Endometrium (tissue), 2 donors: ENCODE measurements around the gene ADCY9.

Experiments used
- FAIRE-seq: peaks from 2 replicates; lab custom pipeline; 2012; peaks lifted over from hg19 to GRCh38; lab: Jason Lieb, UNC
- donor health status: control.
- donor health status: control.

The ADCY9 gene

DNA sequence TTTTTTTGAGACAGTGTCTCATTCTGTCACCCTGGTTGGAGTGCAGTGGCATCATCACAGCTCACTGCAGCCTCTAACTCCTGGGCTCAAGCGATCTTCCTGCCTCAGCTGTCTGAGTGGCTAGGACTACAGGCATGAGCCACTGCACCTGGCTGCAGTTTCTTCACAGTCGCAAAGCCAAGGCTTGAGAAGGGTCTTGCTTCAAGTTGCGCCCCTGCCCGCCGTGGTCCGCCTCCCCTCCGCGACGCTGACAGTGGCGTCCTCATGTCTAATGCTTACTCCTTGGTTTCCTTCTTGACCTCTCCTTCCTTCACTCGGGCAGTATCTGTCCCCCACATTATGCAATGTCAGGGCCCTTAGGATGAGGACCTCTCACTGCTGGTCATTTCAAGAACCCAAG, 112.7 kb downstream of the ADCY9 start:
- FAIRE-seq = no peak

DNA sequence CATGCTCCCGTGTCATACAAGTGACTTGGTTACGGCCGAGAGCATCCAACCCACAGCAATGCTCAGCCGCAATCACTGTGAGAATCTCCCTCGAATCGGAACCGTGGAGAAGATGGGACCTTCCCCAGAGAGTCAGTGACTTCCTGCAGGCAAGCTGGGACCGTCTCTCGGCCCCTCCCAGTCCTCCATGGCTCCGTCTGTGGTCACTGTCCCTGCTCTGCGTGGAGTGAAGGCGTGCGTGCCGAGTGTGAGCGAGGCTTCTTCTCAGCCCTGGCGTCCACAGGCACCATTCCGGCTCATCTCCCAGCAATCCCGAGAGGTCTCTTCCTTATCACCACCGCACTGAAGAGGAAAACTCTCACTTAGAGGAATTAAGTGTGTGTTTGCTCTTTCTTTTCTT, 113.1 kb downstream of the ADCY9 start:
- FAIRE-seq = no peak

DNA sequence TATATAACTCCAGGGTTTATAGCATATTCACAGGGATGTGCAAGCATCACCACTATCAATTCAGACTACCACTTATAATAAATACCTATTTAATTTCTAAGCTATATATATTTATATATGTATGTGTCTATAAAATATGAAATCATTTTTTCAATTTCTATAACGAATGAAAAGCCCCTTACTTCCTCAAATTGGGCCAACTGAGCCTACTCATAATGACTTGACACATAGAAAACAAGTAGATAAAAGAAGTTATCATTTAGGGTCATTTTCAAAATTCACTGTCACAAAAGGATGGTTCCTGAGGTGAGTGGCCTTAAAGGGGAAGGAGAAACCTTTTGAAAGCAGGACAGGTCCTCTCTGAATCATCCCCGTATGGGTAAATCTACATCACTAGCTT, 114.1 kb downstream of the ADCY9 start:
- no peak for FAIRE-seq

DNA sequence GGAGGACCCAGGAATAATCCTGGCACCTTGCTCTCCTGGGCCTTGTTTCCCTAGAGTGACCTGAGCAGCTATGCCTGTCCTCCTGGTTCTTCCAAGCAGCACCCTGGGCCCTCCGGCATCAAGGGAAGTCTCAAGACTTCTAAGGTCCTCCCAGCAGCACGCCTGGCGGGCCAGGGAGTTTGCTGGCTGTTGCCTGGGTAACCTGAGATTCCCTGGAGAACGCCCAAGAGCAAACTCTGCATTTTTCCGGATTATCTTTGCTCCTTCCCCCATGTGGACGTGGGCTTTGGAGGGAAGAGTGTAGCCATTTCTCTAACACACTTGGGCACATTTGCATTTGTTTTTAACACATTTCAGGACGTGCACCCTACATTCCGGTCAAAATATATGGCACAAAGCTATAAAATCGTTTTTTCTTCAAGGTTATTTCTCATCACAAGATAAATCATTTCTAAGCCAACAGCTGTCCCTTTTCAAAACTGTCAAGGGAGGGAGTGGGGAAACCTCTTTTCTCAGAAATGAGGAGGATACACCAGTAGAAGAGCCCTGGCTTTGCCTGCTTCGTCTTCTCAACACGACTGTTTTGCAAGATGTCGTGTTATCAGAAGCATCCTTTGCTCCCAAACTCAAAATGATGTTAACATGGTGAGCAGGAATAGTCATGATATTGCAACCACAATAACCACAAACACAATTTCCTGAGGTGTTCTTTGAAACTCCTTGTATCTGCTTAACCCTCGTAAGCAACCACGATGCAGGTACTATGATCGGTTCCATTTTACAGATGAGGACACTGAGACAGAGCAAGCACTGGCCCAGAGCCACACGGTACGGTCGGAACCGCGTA, 116.5 kb downstream of the ADCY9 start:
- FAIRE-seq = peak; percentile 58

- FAIRE-seq = no peak
These were observed 117.3 kb downstream of the ADCY9 start for GRCh38 chr16:3998793-3999478.

DNA sequence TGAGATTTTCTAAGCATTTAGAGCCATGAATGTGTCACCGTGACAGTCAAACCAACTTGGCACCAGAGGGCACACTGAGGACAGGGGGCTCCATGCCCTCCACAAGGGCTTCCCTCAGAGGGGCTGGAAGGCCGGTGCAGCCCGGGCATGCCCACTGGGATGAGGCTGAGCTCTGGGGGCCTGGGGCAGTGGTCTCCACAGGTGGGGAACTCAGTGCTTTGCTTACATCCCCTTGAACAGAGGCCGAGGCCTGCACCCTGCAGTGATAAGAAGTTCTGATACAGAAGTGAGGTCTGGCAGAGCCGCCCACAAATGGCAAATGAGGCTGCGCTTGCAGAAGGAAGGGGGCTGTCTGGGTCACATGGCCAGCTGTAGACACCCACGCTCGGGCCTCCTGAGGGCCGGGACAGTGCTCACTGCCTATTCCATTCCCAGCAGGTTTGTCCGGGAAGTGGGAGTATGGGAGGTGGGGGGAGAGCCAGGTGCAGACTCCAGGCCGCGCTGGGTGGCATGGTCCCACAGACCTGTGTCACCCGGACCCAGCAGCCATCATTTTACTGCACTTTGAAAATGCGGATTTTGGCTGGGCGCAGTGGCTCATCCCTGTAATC, 118.9 kb downstream of the ADCY9 start:
- no peak for FAIRE-seq

DNA sequence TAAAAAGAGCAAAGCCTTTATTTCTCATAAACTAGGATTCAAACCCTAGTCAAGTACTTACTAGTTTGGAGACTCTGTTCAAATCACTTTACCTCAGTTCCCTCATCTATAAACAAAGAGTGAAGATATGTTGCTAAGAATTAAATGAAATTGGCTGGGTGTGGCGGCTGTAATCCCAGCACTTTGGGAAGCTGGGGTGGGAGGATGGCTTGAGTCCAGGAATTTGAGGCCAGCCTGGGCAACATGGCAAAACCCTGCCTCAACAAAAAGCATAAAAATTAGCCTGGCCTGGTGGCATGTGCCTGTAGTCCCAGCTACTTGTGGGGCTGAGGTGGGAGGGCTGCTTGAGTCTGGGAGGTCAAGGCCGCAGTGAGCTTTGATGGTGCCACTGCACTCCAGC, 121.2 kb downstream of the ADCY9 start:
- no peak for FAIRE-seq

- FAIRE-seq = no peak
These were observed 123.0 kb downstream of the ADCY9 start for GRCh38 chr16:3993052-3993785.

DNA sequence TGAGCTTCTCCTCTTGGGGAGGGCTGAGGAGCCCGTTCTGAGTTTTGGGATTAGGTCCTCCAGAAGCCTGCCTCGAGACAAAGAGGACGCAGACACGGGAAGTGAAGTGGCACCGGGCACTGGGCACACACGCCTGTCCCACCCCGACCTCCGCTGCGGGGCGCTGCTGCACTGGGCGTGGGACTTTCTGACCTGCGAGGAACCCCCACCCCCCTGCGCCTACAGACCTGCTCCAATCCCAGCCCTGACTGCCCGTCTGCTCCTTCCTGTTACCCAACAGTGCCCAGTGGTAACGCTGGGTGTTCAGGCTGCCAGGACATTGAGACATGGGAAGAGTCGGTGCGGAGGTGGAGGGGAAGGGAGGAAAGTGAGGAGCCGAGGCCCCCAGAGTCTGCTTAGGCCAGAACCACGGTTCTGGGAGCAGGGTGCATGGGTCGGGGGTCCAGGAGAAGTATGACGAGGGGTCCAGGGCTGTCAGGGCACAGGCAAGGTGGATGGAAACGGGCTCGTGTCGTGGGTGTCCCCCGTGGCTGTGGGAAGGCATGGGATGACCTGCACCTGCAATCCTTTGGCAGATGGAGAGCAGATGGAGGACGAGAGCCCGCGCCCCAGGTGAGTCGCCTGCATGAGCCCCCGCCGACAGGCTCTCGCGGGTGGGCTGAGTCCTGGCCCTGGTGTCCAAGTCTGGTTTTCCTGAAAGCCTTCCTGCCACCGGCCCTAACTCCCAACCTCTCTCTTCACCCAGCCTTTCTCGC, 123.8 kb downstream of the ADCY9 start:
- FAIRE-seq = no peak

GRCh38 chr16:3988824-3989223, 127.4 kb downstream of the ADCY9 start:
- FAIRE-seq = no peak

GRCh38 chr16:3988011-3988410, 128.2 kb downstream of the ADCY9 start:
- FAIRE-seq = no peak

DNA sequence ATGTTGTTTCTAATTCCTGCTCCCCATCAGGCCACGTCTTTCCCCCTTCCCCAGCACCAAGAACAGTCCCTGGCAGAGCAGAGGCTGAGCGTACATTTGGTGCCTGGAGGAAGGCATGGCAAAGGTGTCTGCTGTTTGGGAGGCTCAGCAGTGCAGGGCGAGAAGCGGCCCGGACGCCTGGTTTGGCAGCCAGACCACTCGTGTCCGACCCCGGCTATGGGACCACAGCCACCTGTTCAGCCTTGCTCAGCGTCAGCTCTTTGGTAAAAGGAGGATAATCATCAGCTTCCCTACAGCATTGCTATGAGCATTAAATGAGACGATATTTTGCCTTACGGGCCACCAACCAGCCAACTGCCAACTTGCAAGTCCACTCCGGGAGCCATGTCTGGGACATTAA, 129.0 kb downstream of the ADCY9 start:
- FAIRE-seq = no peak

DNA sequence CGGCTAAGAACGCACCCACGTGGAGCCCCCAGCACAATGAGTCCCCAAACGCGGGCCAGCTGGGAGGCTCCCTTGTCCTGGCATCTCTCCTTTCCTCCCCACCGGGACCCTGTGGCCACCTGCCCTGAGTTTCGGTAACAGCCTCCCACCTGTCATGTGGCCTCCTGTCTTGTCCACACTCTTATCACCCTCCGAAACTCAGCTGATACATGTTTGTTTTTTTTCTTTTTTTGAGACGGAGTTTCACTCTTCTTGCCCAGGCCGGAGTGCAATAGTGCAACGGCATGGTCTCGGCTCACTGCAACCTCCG, 130.1 kb downstream of the ADCY9 start:
- no peak for FAIRE-seq

DNA sequence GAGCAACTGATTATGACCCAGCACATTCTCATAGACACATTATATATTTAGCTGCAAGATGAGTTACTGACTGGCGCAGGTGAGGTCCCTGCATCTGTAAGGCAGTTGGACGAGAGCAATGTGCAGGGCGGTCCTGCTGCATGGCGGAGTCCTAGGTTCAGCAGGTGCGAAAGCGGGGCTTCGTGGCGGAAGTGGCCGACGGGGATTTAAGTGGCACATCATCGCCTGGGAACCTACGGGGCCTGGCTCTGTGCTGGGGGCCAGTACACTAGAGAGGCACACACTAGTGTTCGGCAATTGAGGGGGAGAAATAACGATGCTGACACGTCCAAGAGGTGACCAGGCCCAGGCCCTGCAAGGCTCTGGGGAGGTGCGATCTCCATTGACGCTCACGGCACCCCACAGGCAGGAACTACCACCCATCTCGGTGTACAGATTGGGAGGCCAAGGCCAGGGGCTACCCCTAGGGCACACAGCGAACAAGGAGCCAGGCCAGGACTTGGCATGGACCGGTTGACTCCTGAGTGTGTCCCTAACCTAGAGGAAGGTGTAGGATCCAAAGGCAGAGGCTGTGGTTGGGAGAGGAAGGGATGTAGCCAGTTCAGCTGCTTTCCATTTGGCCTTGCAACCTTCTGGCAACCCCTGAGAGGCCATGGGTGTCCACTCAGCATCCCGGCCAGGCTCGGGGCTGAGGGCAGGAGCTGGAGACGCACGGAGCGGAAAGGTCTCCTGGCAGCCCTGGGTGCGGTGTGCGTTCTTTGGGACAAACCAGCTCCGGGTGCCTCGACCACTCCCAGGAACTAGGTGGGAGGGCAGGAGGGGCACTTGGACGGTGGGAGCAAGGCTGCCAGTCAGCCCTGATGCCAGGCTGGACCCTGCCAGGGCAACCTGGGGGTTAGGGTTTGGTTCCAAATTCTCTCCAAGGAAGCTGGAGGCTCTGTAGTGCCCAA, 131.9 kb downstream of the ADCY9 start:
- no peak for FAIRE-seq

DNA sequence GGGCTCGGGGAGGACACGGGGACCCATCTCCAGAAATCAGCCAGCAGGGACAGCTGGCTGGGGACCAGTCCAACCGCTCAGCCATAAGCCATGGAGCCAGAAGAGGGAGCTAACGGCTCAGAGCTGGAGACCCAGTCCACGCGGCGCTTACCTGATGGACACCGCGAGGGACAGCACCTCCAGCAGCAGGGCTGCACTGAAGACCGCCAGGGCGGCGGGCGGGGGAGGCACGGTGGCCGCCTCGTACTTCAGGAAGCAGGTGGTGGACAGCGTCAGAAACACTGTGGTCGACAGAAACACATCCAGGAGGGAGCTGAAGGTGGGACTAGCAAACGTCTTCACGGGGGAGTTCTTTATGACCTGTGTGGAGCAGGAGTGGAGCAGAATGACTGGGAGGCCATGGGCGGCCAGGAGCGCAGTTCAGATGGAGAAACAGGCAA, 133.1 kb downstream of the ADCY9 start:
- FAIRE-seq = no peak

GRCh38 chr16:3982216-3982615, 134.0 kb downstream of the ADCY9 start:
- no peak for FAIRE-seq

DNA sequence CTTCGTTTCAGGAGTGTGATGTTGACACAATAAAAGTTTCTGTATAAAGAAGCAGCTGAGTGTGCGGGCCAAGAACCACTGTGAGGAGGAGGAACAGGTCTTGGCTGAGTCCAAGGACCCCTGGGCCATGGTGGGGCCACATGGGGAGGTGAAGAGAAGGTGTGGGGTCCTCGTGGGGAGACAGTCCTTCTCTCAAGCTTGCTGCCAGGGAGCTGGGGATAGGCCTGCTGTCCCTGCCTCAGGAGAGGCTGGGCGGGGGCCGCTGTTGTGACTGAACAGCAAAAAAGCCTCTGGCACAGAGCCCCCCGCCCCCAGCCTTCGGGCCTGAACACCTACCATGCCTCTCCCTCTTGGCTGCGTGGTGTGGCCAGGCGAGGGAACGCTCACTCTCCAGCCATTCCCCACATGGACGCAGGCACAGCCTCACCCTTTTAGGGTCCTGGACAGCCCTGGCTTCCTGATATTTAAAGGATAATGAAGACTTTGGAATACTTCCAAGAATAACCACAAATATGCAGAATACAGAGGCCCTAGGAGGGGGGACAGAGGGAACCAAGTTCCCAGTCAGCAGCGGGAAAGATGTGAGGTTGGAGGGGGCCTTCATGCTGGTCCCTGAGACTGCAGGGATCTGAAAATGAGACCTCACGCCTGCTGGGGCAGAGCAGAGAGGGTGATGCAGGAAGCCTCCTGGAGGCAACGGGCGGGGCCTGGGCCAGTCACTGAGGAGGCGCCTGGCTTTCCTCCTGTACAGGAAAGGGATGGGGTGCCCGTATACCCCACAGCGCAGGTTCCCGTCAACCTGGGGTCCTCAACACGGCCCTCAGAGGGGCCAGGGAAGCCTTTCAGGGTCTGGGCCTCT, 135.8 kb downstream of the ADCY9 start:
- FAIRE-seq = no peak

- FAIRE-seq = no peak
These were observed 136.7 kb downstream of the ADCY9 start for GRCh38 chr16:3979518-3979917.

GRCh38 chr16:3979070-3979469, 137.2 kb downstream of the ADCY9 start:
- no peak for FAIRE-seq

DNA sequence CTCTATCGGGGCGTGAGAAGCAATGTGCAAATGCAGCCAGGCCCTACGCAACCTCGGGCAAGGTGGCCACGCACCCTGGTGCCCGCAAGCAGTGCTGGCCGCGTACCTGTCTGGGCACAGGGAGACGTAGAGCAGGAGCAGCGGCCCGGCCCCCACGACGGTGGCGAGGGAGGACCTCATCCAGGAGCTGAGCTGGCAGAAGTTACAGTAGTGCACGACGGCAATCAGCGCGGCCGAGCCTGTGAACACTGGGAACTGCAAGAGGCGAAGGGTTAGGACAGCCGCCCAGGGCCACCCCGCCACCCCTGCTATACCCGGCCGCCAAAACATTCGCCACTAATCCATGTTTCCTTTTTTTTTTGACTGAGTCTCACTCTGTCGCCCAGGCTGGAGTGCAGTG, 138.9 kb downstream of the ADCY9 start:
- FAIRE-seq = no peak
